WTC11 (cell line): ENCODE measurements around the gene PLA2G4F. TPM values are rescaled to one million over a fixed set of nuclear protein-coding genes. Genes with fewer than 3 reads are reported as not detected.
A peak's percentile ranks its signal among the peaks of the same experiment; 100 is the strongest.

Source experiments
- ATAC-seq: fragments of 200-7000 bp; cut with Tn5 transposase; 2 replicates; pipeline ENCODE4 v1.10.0; 2021; ENCODE audit warnings: mild to moderate bottlenecking, moderate library complexity
- CTCF ChIA-PET: fragments of 300-600 bp; sonication (Branson Sonifier 250); formaldehyde crosslinking; loops from one replicate; lab custom pipeline; 2021; ENCODE audit warnings: antibody characterized with exemption; lab: Charles Lee
- POLR2A ChIA-PET: fragments of 350-600 bp; sonication (Branson Sonifier 250); formaldehyde crosslinking; loops from one replicate; lab custom pipeline; 2021; ENCODE audit warnings: antibody characterized with exemption; lab: Charles Lee
- DNase-seq: peaks from one replicate; pipeline ENCODE4 v3.0.0; 2021; ENCODE audit warnings: low spot score
- H3K27ac Mint-ChIP-seq: 2 replicates; pipeline ENCODE4 v1.8.0; 2021; ENCODE audit warnings: mixed read lengths
- H3K27me3 Mint-ChIP-seq: 2 replicates; pipeline ENCODE4 v1.8.0; 2021; ENCODE audit warnings: low read depth, mild to moderate bottlenecking, moderate library complexity, mixed read lengths
- H3K36me3 Mint-ChIP-seq: 2 replicates; pipeline ENCODE4 v1.8.0; 2021; ENCODE audit warnings: mixed read lengths
- H3K4me1 Mint-ChIP-seq: 2 replicates; pipeline ENCODE4 v1.8.0; 2022; ENCODE audit warnings: mixed read lengths
- H3K4me3 Mint-ChIP-seq: 2 replicates; pipeline ENCODE4 v1.8.0; 2021; ENCODE audit warnings: mild to moderate bottlenecking, moderate library complexity, mixed read lengths
- H3K9me3 Mint-ChIP-seq: 2 replicates; pipeline ENCODE4 v1.8.0; 2021; ENCODE audit warnings: mixed read lengths
- ARID4B ChIP-seq: sonication (generic); formaldehyde crosslinking; IDR thresholded peaks from 2 replicates; pipeline ENCODE4 v1.8.0; 2023; ENCODE audit warnings: missing genetic modification reagents, mild to moderate bottlenecking, borderline replicate concordance
- ATF1 ChIP-seq: sonication (generic); formaldehyde crosslinking; IDR thresholded peaks from 2 replicates; pipeline ENCODE4 v1.8.1; 2023; ENCODE audit warnings: mild to moderate bottlenecking, moderate library complexity, missing genetic modification reagents
- ATF6 ChIP-seq: sonication (generic); formaldehyde crosslinking; IDR thresholded peaks from 2 replicates; pipeline ENCODE4 v1.8.1; 2023; ENCODE audit warnings: mild to moderate bottlenecking, missing genetic modification reagents
- CTCF ChIP-seq: fragments of 200-600 bp; IDR thresholded peaks from 2 replicates; pipeline ENCODE4 v1.8.0; 2022; ENCODE audit warnings: antibody characterized with exemption
- ERG ChIP-seq: fragments of 250-450 bp; sonication (Bioruptor Pico); IDR thresholded peaks from 2 replicates; pipeline ENCODE4 v1.8.0; 2021; ENCODE audit warnings: mild to moderate bottlenecking
- HMGXB4 ChIP-seq: sonication (generic); formaldehyde crosslinking; IDR thresholded peaks from 2 replicates; pipeline ENCODE4 v1.8.1; 2023; ENCODE audit warnings: mild to moderate bottlenecking, moderate library complexity, missing genetic modification reagents
- IRF2 ChIP-seq: sonication (generic); formaldehyde crosslinking; IDR thresholded peaks from 2 replicates; pipeline ENCODE4 v1.8.0; 2022; ENCODE audit warnings: low read depth, missing genetic modification reagents, borderline replicate concordance
- KAT7 ChIP-seq: sonication (generic); formaldehyde crosslinking; IDR thresholded peaks from 2 replicates; pipeline ENCODE4 v1.8.1; 2023; ENCODE audit warnings: missing genetic modification reagents, mild to moderate bottlenecking, borderline replicate concordance
- MAX ChIP-seq: sonication (generic); formaldehyde crosslinking; IDR thresholded peaks from 2 replicates; pipeline ENCODE4 v1.8.0; 2022; ENCODE audit warnings: mild to moderate bottlenecking, missing genetic modification reagents
- MXD4 ChIP-seq: fragments of 250-450 bp; sonication (Bioruptor Pico); IDR thresholded peaks from 2 replicates; pipeline ENCODE4 v1.8.0; 2021; ENCODE audit warnings: mild to moderate bottlenecking, moderate library complexity, borderline replicate concordance
- NFATC4 ChIP-seq: fragments of 250-450 bp; sonication (Bioruptor Pico); IDR thresholded peaks from 2 replicates; pipeline ENCODE4 v1.9.0; 2021; ENCODE audit warnings: mild to moderate bottlenecking
- NR1H2 ChIP-seq: sonication (generic); formaldehyde crosslinking; IDR thresholded peaks from 2 replicates; pipeline ENCODE4 v1.9.0; 2021; ENCODE audit warnings: mild to moderate bottlenecking, moderate library complexity, missing genetic modification reagents
- PRDM15 ChIP-seq: sonication (generic); formaldehyde crosslinking; IDR thresholded peaks from 2 replicates; pipeline ENCODE4 v1.8.0; 2022; ENCODE audit warnings: missing genetic modification reagents
- SMAD3 ChIP-seq: sonication (generic); formaldehyde crosslinking; IDR thresholded peaks from 2 replicates; pipeline ENCODE4 v1.8.0; 2022; ENCODE audit warnings: missing genetic modification reagents, mild to moderate bottlenecking, borderline replicate concordance
- ZNF138 ChIP-seq: sonication (generic); formaldehyde crosslinking; conservative IDR thresholded peaks from 2 replicates; pipeline ENCODE4 v1.8.1; 2022; ENCODE audit warnings: mild to moderate bottlenecking, moderate library complexity, missing genetic modification reagents
- ZNF263 ChIP-seq: sonication (generic); formaldehyde crosslinking; IDR thresholded peaks from 2 replicates; pipeline ENCODE4 v1.8.1; 2022; ENCODE audit warnings: low read depth, mild to moderate bottlenecking, moderate library complexity, missing genetic modification reagents
- ZNF532 ChIP-seq: fragments of 250-450 bp; sonication (Bioruptor Pico); IDR thresholded peaks from 2 replicates; pipeline ENCODE4 v1.9.0; 2021; ENCODE audit warnings: mild to moderate bottlenecking, borderline replicate concordance
- total RNA-seq: library from RNA; stranded (reverse); gene quantifications from 3 replicates; pipeline ENCODE4 v1.2.3, GENCODE V29; 2021

PLA2G4F gene
- total RNA-seq, 1 experiment from 2014 or later: 0.11 TPM

GRCh38 chr15:42182328-42182886 is 26.0 kb upstream of the PLA2G4F start:
- peak overlapping the region; percentile 13; the same call in 1 of the 2 replicates for H3K27ac Mint-ChIP-seq
- no peaks in the 10 kb centered on the region for H3K9me3 Mint-ChIP-seq
- H3K27me3 Mint-ChIP-seq: no peaks in the 10 kb centered on the region
- POLR2A ChIA-PET: no interaction called here
- DNase-seq: no peak
- H3K36me3 Mint-ChIP-seq: peaks cover 58% of the 10 kb centered on the region
- no peak for ATAC-seq
- H3K4me1 Mint-ChIP-seq: no peaks in the 10 kb centered on the region
- CTCF ChIA-PET: no interaction called here
- H3K4me3 Mint-ChIP-seq: no peak overlapping the region
- no peak for TF ChIP-seq MAX (CRISPR knock-in tag)
- no peak for TF ChIP-seq ZNF138
- TF ChIP-seq ERG (CRISPR knock-in tag): no peak
- TF ChIP-seq MXD4 (CRISPR knock-in tag): no peak
- TF ChIP-seq HMGXB4 (CRISPR knock-in tag): no peak
- no peak for TF ChIP-seq NFATC4 (CRISPR knock-in tag)
- no peak for TF ChIP-seq ATF6
- TF ChIP-seq ATF1 (CRISPR knock-in tag): no peak
- no peak for TF ChIP-seq ZNF532 (CRISPR knock-in tag)
- TF ChIP-seq CTCF: no peak
- no peak for TF ChIP-seq ZNF263
- no peak for TF ChIP-seq PRDM15
- no peak for TF ChIP-seq KAT7 (CRISPR knock-in tag)
- no peak for TF ChIP-seq IRF2
- TF ChIP-seq ARID4B (CRISPR knock-in tag): no peak
- TF ChIP-seq NR1H2 (CRISPR knock-in tag): no peak
- TF ChIP-seq SMAD3 (CRISPR knock-in tag): no peak
